ENCODE measurements around the gene TMPO.
"Not testable (repeated sequence)": the region's sequence is repeated elsewhere in the genome, so short reads cannot be mapped to it uniquely, and the experiment has no call there.

Gene TMPO

DNA sequence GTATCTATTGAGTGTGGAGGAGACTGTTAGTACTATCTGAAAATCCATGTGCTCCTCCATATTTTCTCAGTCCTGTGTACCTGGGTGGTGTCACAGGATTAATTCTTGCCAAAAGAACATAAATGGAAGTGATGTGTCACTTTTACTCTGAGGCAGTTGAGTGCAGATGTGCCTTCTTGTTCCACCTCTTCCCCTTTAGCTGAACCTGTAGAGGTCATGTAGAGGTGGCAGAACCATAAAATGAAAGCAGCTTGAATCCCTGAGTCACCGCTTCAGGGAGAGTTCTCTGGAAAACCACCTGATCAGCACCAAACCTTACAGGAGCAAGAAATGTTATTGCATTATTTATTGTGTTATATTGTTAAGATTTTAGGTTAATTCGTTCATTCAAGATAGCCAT is 63.4 kb downstream of the TMPO start:
- DNase-seq (ENCODE audit: low read depth), result no peak

DNA sequence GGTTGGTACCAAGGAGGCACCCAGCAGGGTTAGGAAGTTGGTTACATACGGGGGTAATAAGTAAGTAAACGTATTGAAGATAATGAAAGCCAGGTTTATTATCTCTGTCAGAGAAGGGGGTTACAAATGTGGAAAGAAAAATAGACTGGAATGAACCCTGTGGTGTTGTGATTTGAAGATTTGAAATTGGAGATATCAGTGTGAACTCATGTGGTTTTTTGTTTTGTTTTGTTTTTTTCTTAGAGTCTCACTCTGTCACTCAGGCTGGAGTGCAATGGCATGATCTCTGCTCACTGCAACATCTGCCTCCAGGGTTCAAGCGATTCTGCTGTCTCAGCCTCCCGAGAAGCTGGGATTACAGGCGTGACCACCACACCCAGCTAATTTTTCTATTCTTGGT is 64.0 kb downstream of the TMPO start:
- no peak for DNase-seq (ENCODE audit: low read depth)

DNA sequence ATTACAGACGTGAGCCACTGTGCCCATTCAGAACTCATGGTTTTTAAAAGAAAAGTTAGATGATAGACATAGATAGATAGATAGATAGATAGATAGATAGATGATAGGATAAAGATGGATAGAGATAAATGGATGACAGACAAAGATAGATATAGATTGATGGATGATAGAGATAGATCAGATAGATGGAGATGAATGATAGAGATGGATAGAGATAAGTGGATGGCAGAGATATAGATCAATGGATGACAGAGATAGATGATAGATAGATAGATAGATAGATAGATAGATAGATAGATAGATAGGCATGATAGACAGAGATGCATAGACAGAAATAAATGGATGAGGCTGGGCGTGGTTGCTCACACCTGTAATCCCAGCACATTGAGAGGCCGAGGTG is 64.4 kb downstream of the TMPO start:
- no peak for DNase-seq (ENCODE audit: low read depth)

DNA sequence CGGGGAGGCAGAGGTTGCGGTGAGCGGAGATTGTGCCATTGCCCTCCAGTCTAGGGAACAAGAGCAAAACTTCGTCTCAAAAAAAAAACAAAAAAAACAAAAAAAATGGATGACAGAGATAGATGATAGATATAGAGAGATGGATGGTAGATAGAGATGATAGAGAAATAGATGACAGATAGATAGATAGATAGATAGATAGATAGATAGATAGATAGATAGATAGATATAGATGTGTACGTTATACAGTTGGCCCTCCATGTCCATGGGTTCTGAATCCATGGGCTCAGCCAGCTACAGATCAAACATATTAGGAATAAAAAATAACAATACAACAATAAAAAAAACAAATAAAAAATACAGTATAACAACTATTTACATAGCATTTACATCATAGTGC is 65.3 kb downstream of the TMPO start:
- no peak for DNase-seq (ENCODE audit: low read depth)

DNA sequence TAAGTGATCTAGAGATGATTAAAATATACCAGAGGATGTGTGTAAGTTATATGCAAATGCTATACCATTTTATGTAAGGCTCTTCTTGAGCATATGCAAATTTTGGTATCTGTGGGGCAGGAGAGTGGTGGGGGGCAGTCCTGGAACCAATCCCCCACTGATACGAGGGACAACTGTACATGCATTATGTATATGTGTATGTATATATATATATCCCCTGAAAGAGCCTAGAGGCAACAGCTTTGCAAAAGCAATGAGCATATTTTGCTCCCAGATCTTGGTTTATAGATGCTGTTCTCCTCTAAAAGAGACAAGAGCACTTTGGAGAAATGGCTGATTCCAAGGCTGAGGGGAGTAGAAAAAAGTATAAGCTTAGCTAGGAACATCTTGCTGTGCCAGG is 65.7 kb downstream of the TMPO start:
- no peak for DNase-seq (ENCODE audit: low read depth)

DNA sequence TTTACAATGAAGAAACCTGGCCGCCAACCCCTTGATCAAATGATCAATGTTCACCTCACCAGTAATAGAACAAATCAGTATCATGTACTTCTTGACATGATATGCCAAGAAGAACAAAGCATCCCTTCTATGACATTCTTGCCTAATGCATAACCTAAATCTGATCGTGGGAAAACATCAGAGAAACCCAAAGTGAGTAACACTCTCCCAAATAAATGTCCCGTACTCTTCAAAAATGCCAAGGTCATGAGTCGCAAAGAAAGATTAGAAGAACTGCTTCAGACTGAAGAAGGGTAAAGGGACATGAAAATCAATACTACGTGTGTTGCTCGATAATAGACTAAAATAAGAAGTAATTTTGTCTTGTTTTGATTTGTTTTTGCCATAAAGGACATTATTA is 66.7 kb downstream of the TMPO start:
- peak; percentile 59 for DNase-seq (ENCODE audit: low read depth)

DNA sequence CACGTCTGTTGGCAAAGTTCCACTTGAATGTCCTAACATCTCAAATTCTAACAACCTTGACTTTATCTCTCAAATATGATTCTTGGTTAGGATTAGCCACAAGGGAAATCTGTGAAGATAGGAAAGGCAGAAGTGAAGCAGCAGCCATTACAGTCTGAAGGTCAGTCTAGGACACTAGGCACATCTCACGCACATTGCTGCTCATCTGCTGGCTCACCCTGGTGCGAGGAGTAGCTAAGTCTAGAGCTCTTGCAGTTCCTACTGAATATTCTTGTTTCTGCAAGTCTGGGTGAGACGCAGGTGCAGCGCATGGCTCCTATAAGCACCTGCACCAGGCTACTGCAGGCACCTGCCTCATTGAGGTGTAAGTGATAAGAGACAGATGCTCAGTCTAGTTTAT is 71.7 kb downstream of the TMPO start:
- DNase-seq (ENCODE audit: low read depth), result no peak

DNA sequence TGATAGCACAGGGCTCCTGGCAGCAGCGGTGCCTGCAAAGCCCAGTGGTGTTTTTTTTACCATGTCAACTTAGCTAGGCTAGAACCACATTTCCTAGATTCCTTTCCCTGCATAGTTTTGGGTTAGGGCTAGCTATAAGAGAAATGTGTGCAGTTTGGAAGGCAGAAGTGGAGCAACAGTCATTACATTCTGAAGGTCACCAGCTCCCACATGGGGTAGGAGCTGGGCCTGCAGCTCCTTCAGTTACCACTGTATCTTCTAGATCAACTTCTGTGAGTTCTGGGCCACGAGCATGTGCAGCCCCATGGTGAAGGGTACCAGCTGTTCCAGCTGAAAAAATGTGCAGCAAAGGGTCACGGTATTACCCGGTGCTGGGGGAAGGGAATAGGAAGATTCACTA is 75.8 kb downstream of the TMPO start:
- DNase-seq (ENCODE audit: low read depth), result no peak

DNA sequence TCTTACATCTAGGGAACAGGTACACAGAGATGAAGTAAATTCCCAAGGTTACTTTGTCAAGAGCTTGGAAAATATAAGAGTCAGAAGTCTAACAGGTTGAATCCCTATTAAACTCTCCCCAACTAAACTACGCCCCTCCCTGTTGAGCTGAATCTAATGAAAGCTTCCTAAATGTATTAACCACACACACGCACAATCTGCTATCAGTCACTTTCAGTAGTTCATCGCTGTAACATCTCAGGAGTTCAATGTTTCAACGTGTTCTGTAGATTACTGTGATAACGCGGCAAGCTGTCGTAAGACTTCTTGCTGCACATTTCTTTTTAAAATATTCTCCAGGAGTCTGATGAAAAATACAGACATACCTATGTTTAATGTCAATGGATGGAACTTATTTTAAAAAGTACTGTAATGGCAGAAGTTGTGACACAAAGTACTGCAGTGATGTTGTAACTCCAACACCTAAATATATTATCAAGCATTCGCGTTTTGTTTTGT is 77.5 kb downstream of the TMPO start:
- no peak for DNase-seq (ENCODE audit: low read depth)

DNA sequence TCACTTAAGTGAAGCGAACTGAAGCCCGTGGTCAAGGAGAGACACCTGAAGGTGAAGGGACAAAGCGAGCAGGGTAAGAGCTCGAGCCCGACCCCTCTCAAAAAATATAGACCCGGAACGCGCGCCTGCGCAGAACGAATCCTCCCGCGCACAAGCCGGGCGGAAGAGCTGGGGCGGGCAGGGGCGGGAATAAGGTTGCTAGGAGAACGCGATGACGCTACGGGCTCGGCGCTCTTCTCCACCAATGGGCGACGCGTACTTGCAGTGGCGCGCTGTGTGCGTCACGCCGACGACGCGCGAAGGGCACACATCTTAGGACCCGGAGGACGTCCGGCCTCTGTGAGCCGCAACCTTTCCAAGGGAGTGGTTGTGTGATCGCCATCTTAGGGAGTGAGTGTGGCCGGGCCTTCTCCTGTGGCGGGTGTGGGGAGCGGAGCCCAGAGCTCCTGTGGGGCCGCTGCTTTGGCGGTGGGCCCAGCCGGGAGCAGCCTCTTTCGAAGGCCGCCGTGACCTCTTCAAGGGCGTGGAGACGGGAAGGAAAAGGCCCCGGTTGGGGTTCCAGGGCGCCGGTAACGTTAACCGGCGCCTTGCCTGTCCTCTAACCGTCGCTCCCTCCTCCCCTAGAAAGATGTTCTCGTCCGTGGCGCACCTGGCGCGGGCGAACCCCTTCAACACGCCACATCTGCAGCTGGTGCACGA is 78.1 kb downstream of the TMPO start, which contains the start of gene SLC25A3:
SLC25A3 (plus strand) TSS at position 336 of the 699 bp plus-strand sequence; CDS start at position 629, 293 bp downstream.
- peak; percentile 86 for DNase-seq (ENCODE audit: low read depth)

DNA sequence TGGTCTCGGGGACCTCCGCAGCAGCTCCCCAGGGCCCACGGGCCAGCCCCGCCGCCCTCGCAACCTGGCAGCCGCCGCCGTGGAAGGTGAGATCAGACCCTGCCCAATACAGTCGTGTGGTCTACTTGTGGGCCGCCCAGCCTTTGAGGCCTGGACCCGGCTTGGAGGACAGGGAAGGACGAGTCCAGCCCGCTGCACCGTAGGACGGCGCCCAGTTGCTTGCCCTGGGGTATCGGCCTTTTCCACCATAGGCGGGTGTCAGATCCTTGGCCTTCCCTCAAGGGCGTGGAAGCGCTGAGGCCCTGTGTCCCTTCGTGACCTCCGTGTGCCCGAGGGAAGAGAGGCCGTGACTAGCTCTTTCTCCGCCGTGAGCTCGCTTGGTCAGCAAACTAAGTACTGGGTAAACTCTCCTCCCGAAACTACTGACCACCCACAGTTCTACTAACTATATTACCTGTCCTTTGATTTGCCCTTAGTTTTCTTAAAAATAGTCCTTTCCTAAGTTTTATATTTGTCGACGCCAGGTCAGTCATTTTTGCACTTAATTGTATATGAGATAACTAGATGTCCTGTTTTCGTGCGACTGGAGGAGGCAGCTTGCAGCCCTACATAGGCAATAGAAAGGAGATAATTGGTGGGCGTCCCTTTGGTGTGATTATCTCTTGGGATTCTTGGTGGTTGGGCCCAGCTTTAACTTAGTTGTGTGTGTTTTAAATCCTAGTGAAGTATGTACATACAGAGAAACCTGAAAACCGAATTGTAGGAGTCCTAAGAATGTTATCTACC is 78.9 kb downstream of the TMPO start:
- DNase-seq (ENCODE audit: low read depth), result no peak

DNA sequence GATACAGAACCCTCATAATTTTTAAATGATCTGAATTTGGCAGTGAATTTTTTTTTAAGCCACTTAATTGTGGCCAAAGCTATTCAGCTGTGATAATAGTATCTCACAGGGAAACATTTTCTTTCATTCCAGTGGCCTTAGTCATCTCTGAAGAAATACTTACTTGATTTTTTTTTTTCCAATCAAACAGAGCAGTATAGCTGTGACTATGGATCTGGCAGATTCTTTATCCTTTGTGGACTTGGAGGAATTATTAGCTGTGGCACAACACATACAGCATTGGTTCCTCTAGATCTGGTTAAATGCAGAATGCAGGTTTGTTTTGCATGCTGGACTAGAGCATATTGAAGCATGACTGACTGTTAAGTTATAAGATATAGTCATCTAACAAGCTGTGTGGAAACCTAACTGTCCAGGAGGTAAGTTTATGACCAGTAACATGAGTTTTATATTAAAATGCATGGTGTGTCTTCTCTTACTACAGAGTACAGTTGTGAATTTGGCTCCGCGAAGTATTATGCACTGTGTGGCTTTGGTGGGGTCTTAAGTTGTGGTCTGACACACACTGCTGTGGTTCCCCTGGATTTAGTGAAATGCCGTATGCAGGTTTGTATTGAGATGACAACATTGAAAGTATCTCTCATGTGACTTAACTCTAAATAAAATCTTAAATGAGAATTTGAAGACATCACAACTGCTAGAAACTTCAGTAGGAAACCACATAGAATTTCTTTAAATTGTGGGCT is 80.0 kb downstream of the TMPO start:
- peak; percentile 64 for DNase-seq (ENCODE audit: low read depth)

DNA sequence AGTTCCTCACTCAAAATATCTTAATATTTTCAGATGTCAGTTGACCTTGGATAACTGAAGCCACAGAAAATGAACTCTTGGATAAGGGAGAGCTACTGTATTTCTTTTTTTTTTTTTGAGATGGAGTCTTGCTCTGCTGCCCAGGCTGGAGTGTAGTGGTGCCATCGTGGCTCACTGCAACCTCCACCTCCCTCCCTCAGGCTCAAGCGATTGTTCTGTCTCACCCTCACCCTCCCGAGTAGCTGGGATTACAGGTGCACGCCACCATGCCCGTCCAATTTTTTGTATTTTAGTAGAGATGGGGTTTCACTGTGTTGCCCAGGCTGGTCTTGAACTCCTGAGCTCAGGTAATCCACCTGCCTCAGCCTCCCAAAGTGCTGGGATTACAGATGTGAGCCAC is 81.9 kb downstream of the TMPO start:
- not testable (repeated sequence) for DNase-seq (ENCODE audit: low read depth)
